ENCODE results near the gene TTLL9.

Gene TTLL9

GRCh38 chr20:31974296-31974695, 103.9 kb downstream of the TTLL9 start:
- FAIRE-seq (no peak), DNase-seq (ENCODE audit: insufficient read length, low spot score) (no peak)

DNA sequence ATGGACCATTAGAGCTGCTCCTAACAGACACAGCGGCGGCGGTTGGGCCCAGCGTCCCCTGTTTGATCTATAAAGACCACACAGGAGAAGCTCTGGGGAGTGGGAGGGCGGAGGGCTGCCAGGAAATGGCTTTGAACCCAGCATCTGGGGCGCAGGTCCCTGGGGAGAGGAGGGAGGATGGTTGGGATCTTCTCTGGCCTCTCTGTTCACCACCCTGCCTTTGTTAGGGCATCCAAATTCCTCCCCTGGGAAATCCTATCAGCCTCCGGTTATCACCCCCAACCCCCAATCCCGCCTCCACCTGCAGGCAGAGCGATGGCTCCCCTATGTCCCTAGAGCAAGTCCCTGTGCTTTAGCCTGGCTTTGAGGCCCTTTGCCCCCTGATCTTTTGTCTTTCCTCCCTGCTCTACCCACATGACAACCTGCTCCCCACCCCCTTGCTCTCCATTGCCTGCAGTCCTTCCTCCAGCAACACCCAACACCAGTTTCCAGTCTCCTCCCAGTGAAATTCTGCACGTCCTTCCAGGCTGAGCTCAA, 104.6 kb downstream of the TTLL9 start:
- DNase-seq (ENCODE audit: insufficient read length, low spot score) = no peak
- FAIRE-seq = no peak

DNA sequence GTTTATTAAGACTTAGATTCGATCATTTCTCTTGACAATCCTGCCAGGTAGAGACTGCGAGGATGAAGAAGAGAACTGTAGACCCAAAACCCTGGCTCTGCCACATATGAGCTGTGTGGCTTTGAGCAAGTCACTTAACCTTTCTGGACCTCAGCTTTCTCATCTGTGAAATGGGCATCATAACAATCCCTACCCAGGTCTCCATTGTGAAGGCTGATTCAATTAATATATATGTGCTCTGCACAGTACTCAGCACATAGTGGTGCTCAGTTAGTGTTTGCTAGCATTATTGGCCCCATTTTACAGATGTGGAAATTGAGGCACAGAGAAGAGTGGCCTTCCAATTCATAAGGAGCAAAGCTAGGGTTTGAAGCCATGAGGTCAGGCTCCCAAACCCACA, 105.4 kb downstream of the TTLL9 start:
- FAIRE-seq (no peak), DNase-seq (ENCODE audit: insufficient read length, low spot score) (no peak)

DNA sequence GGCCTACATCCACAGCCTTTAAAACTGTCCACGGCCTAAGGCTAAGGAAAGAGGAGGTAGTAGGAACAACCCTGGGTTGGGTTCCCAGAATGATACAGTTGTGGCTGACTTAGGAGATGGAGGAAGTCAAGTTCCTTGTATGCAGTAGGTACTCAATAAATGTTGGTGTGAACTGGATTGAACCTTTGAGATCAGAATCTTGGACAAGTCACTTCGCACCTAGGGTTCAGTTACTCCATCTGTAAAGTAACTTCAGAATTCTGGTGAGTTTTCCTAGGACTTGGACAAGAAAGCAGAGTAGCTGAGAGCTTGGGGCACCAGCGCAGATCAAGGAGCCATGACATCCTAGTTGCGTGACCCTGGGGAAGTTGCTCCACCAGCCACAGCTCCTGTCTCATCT, 106.6 kb downstream of the TTLL9 start:
- no peak for FAIRE-seq
- DNase-seq (ENCODE audit: insufficient read length, low spot score) = no peak

DNA sequence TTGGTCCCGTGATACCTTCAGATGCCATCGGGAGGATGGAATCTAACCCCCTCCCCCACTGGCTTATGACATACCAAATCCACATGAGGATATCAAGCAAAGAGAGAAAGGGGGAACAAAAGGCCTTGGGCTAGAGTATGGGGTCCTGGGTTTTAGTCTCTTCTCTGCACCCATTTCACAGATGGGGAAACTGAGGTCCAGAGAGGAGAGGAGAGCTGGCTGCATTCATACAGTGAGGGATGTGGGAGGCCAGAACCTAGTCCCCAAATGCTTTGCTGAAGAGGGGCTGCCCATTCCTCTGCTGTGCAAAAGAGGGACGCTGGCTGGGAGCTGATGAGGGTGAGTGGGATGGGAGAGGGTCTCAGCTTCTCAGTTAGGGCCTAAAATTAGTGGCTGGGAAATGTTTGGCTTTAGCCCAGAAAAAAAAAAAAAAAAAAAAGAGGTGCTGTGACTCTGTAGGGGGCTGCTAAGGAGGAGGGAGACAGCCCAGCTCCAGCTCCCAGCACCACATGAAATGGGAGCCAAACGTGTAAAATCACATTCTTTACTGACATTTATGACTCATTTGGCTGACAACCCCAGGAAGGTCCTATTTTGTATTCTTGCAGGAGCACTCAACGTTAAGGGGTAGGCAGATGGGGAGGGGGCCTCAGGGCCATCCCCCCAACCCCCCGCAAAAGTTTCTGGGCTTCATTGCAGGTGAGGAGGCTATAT, 109.4 kb downstream of the TTLL9 start:
- FAIRE-seq (no peak), DNase-seq (ENCODE audit: insufficient read length, low spot score) (peak; percentile 56)

DNA sequence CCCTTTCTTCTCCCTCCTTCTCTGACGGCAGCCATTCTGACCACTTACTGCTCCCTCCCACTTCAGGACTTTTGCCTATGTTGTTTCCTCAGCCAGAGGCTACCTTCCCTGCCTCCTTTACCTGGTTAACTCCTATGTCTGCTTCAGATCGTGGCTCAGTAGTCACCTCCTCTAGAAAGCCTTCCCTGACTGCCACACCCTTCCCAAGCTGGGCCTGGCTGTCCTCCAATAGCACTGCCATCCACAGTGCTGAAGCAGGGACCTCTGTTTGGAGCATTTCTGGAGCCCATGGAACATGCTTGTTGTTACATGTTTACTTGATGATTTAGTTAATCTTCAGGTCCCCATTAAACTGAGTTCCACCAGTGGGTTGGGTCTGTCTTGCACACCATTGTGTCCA, 111.3 kb downstream of the TTLL9 start:
- DNase-seq (ENCODE audit: insufficient read length, low spot score) (no peak), FAIRE-seq (no peak)

DNA sequence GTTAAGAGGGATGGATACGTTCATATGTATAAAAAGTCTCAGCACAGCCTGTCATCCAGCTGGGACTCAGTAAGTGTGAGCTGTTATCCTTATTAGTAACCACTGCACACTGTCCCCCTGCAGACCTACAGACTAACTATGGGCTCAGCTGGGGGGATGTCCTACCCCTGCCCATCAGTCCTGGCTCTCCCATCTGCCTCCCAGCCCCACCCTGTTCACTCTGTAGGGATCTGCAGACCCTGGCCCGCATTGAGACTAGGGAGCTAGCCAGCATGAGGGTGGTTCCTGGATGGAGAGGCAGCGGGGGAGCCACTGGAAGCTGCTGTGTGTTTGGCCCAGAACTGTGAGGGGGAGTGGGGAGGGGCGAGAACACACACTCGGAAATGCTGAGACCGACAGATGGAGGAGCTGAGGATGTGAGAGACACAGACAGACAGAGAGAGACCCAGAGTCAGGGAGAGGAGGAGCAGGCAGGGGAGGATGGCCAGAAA, 114.6 kb downstream of the TTLL9 start:
- DNase-seq (ENCODE audit: insufficient read length, low spot score) (no peak), FAIRE-seq (no peak)

DNA sequence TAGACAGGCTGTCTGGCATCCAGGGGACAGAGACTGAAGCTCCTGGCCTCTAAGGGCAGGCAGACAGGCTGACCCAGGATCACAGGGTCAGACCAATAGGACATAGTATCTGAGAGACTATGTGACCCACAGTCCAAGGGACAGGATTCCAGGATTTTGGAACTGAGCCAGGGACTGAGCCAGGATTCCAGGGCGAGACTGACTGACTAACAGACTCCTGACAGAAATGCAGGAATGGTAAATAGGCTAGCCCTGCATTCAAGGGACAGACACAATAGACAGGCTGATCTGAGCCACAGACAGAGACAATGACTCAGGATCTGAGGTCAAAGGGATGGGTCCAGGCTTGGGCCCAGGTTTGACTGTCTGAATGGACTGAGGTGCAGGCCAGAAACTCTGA, 117.3 kb downstream of the TTLL9 start:
- DNase-seq (ENCODE audit: insufficient read length, low spot score) (no peak), FAIRE-seq (no peak)

DNA sequence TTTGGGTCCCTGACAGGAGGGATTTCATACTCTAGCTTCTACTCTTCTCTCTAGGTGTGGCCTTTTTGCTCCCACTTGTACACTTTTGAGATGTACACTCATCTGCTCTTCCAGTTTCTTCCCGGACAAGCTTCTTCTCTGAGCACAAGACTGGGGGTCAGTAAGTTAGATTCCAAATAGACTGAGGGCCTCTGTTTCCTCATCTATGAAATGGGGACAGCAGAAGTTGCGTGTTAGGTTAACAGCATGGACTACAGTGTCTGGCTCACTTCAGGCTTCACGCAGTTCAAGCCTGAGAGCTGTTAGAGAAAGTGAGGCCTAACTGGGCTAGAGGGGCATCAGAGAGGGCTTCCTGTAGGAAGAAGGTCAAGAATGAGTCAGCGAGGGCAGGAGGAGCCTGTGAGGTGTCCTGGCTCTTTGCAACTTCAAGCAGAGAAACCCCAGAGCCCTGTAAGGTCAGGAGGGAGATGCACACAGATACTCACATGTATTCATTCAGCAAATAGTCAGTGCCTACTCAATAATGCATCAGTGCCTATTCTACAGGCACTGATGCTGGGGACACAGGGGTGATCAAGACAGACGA, 118.1 kb downstream of the TTLL9 start:
- DNase-seq (ENCODE audit: insufficient read length, low spot score) (no peak), FAIRE-seq (no peak)

DNA sequence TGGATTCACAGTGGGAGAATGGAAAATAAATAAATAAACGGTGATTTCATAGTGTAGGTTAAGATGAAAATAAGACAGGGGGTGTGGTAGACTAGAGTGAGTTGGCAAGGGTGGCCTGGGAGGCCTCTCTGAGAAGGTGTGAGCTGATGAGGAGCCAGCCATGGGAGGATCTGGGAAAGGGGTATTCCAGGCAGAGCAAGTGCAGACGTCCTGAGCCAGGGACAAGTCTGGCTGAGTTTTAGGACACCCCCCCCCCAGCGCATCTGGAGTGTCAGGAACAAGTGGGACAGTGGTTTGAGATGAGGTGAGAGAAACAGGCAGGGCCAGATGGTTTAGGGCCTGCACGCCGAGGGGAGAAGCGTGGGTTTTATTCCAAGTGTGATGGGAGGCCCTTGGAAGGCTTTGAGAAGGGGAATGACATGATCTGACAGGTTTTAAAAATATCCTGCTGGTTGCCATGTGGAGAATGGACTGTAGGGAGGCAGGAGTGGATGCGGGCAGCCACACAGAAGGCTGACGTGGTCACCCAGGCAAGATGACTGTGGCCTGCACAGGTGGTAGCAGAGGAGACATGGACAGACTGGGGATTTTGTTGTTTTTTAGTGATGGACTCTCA, 118.7 kb downstream of the TTLL9 start:
- DNase-seq (ENCODE audit: insufficient read length, low spot score) (no peak), FAIRE-seq (no peak)

DNA sequence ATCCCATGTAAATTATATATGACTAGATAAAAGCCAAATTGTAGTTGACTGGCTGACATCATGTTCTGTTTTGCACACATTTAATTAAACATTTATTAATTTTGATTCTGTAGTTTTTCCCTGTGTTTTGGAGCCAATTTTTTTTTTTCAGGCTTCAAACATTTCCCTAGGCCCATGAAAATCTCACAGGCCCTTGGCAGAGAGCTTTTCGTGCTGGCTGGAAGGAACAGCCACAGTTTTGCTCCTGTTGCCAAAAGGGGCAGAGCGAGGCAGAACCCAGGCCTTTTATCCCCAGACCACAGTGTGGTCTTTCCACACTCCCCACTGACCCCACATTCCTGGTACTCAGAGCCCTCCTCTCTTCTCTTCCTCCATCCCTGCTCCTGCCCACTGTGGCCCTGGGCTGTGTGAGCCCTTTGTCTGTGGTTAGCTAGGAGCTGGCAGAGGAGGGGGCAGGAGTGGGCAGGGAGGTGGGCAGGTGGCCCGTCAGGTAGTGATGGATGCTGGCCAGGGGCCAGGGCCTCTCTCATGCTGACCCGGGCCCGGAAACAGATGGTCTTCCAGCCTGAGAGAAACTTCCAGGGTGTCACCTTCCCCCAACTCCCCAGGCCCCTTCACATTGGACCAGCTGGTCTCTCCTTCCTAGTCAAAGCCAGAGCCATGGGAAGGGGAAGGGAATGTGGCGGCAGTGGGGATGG, 120.4 kb downstream of the TTLL9 start:
- no peak for DNase-seq (ENCODE audit: insufficient read length, low spot score)
- no peak for FAIRE-seq

DNA sequence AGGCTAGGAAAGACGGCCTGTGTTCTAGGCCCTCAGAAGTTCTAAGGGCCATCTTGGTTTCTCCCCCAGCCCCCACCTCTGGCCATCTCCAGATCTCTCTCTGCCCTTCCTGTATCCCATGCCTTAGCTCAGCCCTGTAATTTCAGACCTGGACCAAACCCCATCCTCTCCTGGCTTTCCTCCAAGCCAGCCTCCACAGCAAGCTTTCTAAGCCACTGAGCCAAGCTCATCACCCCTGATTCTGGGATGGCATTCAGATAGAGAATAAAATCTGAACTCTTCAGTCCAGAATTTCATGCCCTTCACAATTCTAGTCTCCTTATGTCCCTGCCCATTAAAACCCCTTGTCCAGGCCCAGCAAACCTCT, 120.9 kb downstream of the TTLL9 start:
- no peak for FAIRE-seq
- no peak for DNase-seq (ENCODE audit: insufficient read length, low spot score)

DNA sequence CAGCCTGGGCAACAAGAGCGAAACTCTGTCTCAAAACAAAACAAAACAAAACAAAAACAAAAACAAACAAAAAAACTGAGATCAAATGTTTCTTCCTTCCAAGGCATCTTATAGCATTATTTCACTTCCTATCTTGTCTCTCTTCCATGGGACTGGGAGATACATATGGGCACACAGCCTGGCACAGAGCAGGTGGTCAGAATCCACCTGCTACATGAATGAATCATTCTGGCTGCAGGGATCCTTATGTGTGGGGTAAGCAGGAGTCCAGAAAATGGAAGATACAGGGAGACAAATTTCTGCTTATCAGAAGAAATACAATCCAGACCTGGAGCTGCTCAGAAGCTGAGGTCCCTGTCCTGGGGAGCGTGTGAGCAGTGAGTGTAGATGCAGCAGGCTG, 121.7 kb downstream of the TTLL9 start:
- FAIRE-seq = no peak
- DNase-seq (ENCODE audit: insufficient read length, low spot score) = no peak

Measured in HTR-8/SVneo (cell line).